Fibroblast of mammary gland (primary cell): ENCODE results near the gene ARHGEF17.

Source experiments
- DNase-seq: peaks from one replicate; pipeline ENCODE4 v3.0.0-alpha.2; 2010; ENCODE audit warnings: low read depth
- H3K4me3 ChIP-seq: 2 replicates; pipeline ENCODE4 v1.5.1; 2011; ENCODE audit warnings: low read depth, mild to moderate bottlenecking, low read length, moderate library complexity; ENCODE audit not compliant: control insufficient read depth
- CTCF ChIP-seq: conservative IDR thresholded peaks from 2 replicates; pipeline ENCODE4 v1.5.1; 2011; ENCODE audit warnings: low read depth, low read length, inconsistent platforms; ENCODE audit not compliant: control insufficient read depth, insufficient read depth

Gene ARHGEF17, protein sequence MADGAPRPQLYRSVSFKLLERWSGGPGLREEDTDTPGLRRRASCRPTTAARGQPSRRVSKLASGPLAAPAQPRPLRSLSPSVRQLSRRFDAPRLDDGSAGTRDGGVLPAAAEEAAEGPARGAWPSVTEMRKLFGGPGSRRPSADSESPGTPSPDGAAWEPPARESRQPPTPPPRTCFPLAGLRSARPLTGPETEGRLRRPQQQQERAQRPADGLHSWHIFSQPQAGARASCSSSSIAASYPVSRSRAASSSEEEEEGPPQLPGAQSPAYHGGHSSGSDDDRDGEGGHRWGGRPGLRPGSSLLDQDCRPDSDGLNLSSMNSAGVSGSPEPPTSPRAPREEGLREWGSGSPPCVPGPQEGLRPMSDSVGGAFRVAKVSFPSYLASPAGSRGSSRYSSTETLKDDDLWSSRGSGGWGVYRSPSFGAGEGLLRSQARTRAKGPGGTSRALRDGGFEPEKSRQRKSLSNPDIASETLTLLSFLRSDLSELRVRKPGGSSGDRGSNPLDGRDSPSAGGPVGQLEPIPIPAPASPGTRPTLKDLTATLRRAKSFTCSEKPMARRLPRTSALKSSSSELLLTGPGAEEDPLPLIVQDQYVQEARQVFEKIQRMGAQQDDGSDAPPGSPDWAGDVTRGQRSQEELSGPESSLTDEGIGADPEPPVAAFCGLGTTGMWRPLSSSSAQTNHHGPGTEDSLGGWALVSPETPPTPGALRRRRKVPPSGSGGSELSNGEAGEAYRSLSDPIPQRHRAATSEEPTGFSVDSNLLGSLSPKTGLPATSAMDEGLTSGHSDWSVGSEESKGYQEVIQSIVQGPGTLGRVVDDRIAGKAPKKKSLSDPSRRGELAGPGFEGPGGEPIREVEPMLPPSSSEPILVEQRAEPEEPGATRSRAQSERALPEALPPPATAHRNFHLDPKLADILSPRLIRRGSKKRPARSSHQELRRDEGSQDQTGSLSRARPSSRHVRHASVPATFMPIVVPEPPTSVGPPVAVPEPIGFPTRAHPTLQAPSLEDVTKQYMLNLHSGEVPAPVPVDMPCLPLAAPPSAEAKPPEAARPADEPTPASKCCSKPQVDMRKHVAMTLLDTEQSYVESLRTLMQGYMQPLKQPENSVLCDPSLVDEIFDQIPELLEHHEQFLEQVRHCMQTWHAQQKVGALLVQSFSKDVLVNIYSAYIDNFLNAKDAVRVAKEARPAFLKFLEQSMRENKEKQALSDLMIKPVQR (N-terminal part only)

GRCh38 chr11:73308003-73308960 lies at the start of gene ARHGEF17:
Gene ARHGEF17 (plus strand): TSS chr11:73308276. CDS start chr11:73308639, 363 bp downstream.
- TF ChIP-seq CTCF: no peak
- peak within 1 kb of the TSS; percentile 65 for H3K4me3 ChIP-seq
- DNase-seq: peak; percentile 70

- no peak for DNase-seq
- no peak overlapping the region for H3K4me3 ChIP-seq
- no peak for TF ChIP-seq CTCF
Measured at GRCh38 chr11:73259406-73260126, 48.5 kb upstream of the ARHGEF17 start.

- H3K4me3 ChIP-seq: no peak overlapping the region
- DNase-seq: no peak
- TF ChIP-seq CTCF: no peak
Measured at GRCh38 chr11:73260127-73260457, 48.0 kb upstream of the ARHGEF17 start.

- DNase-seq: peak; percentile 67
- no peak for TF ChIP-seq CTCF
- H3K4me3 ChIP-seq: no peak overlapping the region
Measured at GRCh38 chr11:73262851-73263495, 45.1 kb upstream of the ARHGEF17 start.

DNA sequence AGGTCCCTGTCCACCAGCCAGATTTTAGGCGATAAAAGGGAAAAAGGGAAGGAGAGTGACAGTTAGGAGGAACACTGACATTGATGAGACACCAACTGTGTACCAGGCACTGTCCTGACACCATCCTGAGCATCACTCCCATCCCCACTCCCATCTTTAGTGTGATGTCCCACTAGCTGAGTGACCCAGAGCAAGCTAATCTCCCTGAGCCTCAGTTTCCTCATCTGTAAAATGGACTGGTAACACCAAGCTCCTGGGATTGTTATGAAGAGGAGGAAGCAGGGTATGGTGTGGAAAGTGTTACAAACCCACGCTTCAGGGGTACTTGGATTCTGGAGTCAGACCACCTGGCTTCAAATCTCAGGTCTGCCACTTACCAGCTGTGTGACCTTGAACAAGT lies 44.4 kb upstream of the ARHGEF17 start:
- no peak for TF ChIP-seq CTCF
- H3K4me3 ChIP-seq: no peak overlapping the region
- no peak for DNase-seq
